Activated gamma-delta T cell (primary cell): ENCODE measurements around the gene SLC38A6.

Experiments
- DNase-seq: peaks from one replicate; lab custom pipeline; 2025; lab: John Stamatoyannopoulos, UW
- total RNA-seq, 2 donors: gene quantifications; one replicate each; lab custom pipeline; 2026; lab: John Stamatoyannopoulos, UW

Gene SLC38A6
- total RNA-seq, result 8.8 to 8.9 reads per million in 2 donors

- DNase-seq, result peak; percentile 68
These were observed at the start of gene SLC38A6, which contains the start of gene TRMT5 for GRCh38 chr14:60980811-60981632. Gene SLC38A6 (plus strand): TSS chr14:60981245. CDS start chr14:60981278, 33 bp downstream. Gene TRMT5 (minus strand): TSS chr14:60981079. CDS start chr14:60980973, 106 bp downstream.

- DNase-seq, result no peak
These were observed 47.0 kb upstream of the SLC38A6 start for GRCh38 chr14:60933920-60934655.

- DNase-seq, result no peak
These were observed 45.7 kb upstream of the SLC38A6 start for GRCh38 chr14:60935319-60935718.

GRCh38 chr14:60943637-60944032, 37.4 kb upstream of the SLC38A6 start:
- DNase-seq, result no peak

GRCh38 chr14:60944204-60944603, 36.8 kb upstream of the SLC38A6 start:
- no peak for DNase-seq

- no peak for DNase-seq
These were observed 35.1 kb upstream of the SLC38A6 start for GRCh38 chr14:60945984-60946383.

GRCh38 chr14:60946773-60947172, 34.3 kb upstream of the SLC38A6 start:
- no peak for DNase-seq

- no peak for DNase-seq
These were observed 29.1 kb upstream of the SLC38A6 start for GRCh38 chr14:60951776-60952435.

- DNase-seq, result no peak
These were observed 24.8 kb upstream of the SLC38A6 start for GRCh38 chr14:60956202-60956601.

GRCh38 chr14:60956632-60957031, 24.4 kb upstream of the SLC38A6 start:
- no peak for DNase-seq

- DNase-seq, result no peak
These were observed 22.9 kb upstream of the SLC38A6 start for GRCh38 chr14:60958146-60958545.

GRCh38 chr14:60963761-60964160, 17.3 kb upstream of the SLC38A6 start:
- DNase-seq, result no peak

- DNase-seq, result no peak
These were observed 16.1 kb upstream of the SLC38A6 start for GRCh38 chr14:60964904-60965303.

GRCh38 chr14:60965402-60965801, 15.6 kb upstream of the SLC38A6 start:
- DNase-seq, result no peak

GRCh38 chr14:60968099-60968498, 12.9 kb upstream of the SLC38A6 start:
- no peak for DNase-seq

- no peak for DNase-seq
These were observed 12.4 kb upstream of the SLC38A6 start for GRCh38 chr14:60968671-60969070.

GRCh38 chr14:60970146-60970545, 10.9 kb upstream of the SLC38A6 start:
- no peak for DNase-seq

- no peak for DNase-seq
These were observed 9.8 kb upstream of the SLC38A6 start for GRCh38 chr14:60971271-60971670.

GRCh38 chr14:60972295-60972694, 8.8 kb upstream of the SLC38A6 start:
- DNase-seq, result no peak

GRCh38 chr14:60973070-60973469, 8.0 kb upstream of the SLC38A6 start:
- no peak for DNase-seq

GRCh38 chr14:60974090-60974651, 6.9 kb upstream of the SLC38A6 start:
- DNase-seq, result no peak

GRCh38 chr14:60975551-60975950, 5.5 kb upstream of the SLC38A6 start:
- DNase-seq, result no peak
